Erythroblast (primary cell): ENCODE data around the gene PBOV1.

Source experiments
- GATA1 ChIP-seq: IDR thresholded peaks from 2 replicates; pipeline ENCODE4 v1.6.1; 2011; ENCODE audit warnings: low read depth, mild to moderate bottlenecking, control low read depth, low read length, moderate library complexity
- POLR2A ChIP-seq: IDR thresholded peaks from 2 replicates; pipeline ENCODE4 v1.6.1; 2011; ENCODE audit warnings: mild to moderate bottlenecking, low read length

- no peak for TF ChIP-seq POLR2A
- no peak for TF ChIP-seq GATA1
Measured at GRCh38 chr6:138196122-138196738, 22.1 kb downstream of the PBOV1 start.
